Nephron (organoid): ENCODE data around the gene SNX1.
A peak's percentile ranks its signal among the peaks of the same experiment; 100 is the strongest.

Experiments used
- H3K27ac Mint-ChIP-seq, 3 experiments: 2 replicates each; pipeline ENCODE4 v1.8.0; 2020; ENCODE audit warnings: mixed read lengths in 3 of 3, mild to moderate bottlenecking in 2 of 3, moderate library complexity in 1 of 3
- H3K27me3 Mint-ChIP-seq: 2 replicates; pipeline ENCODE4 v1.8.0; 2021; ENCODE audit warnings: low read depth, mild to moderate bottlenecking, moderate library complexity, mixed read lengths
- H3K36me3 Mint-ChIP-seq: 2 replicates; pipeline ENCODE4 v1.8.0; 2020; ENCODE audit warnings: low read depth, mixed read lengths
- H3K4me1 Mint-ChIP-seq: 2 replicates; pipeline ENCODE4 v1.8.0; 2020; ENCODE audit warnings: mixed read lengths
- H3K4me3 Mint-ChIP-seq, 3 experiments: 2 replicates each; pipeline ENCODE4 v1.8.0; 2020; ENCODE audit warnings: mild to moderate bottlenecking in 3 of 3, mixed read lengths in 3 of 3, moderate library complexity in 2 of 3
- H3K9me3 Mint-ChIP-seq: 2 replicates; pipeline ENCODE4 v1.8.0; 2020; ENCODE audit warnings: mixed read lengths
- TF ChIP-seq, protein P1 (sequence below), 3 experiments: fragments of 200-600 bp; sonication (generic); IDR thresholded peaks; one replicate each; pipeline ENCODE4 v1.5.0; 2021; ENCODE audit warnings: antibody characterized with exemption in 3 of 3; ENCODE audit not compliant: unreplicated experiment in 3 of 3

The SNX1 gene

DNA sequence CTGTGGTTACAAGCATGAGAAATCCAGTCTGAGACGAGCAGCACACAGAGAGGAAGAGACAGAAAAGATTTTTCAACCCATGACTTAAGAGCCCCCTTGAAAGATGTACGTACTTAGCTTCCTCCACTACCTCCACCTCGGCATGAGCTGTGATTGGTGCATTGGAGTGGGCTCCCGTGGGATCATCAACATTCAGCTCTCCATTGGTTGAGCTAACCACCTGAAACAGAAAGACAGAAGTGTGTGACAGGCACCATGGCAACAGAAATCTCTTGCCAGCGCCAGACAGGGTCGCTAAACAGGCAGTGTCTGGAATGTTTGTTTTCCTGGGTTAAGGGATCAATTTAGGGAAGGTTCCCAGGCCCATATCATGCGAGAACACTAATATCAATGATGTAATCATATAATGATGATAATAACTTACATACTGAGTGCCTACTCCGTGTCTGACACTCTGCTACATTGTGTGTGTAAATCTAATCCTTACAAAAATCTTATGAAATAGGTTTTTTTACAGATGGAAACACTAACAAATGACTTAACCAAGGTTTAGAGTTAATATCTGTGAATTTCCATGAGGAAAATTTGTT, 84.5 kb downstream of the SNX1 start:
- H3K9me3 Mint-ChIP-seq = no peaks in the 10 kb centered on the region
- peaks cover 31% of the 10 kb centered on the region for H3K36me3 Mint-ChIP-seq
- TF ChIP-seq, protein P1, sequence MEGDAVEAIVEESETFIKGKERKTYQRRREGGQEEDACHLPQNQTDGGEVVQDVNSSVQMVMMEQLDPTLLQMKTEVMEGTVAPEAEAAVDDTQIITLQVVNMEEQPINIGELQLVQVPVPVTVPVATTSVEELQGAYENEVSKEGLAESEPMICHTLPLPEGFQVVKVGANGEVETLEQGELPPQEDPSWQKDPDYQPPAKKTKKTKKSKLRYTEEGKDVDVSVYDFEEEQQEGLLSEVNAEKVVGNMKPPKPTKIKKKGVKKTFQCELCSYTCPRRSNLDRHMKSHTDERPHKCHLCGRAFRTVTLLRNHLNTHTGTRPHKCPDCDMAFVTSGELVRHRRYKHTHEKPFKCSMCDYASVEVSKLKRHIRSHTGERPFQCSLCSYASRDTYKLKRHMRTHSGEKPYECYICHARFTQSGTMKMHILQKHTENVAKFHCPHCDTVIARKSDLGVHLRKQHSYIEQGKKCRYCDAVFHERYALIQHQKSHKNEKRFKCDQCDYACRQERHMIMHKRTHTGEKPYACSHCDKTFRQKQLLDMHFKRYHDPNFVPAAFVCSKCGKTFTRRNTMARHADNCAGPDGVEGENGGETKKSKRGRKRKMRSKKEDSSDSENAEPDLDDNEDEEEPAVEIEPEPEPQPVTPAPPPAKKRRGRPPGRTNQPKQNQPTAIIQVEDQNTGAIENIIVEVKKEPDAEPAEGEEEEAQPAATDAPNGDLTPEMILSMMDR (IDR thresholded peaks at IDR 0.05; ENCODE audit: unreplicated experiment in 3 of 3) = no peak
- no peak overlapping the region for H3K4me3 Mint-ChIP-seq
- H3K27ac Mint-ChIP-seq = peak overlapping the region in 1 of 3 experiments; percentile 38
- peaks cover 3% of the 10 kb centered on the region for H3K27me3 Mint-ChIP-seq
- H3K4me1 Mint-ChIP-seq = no peaks in the 10 kb centered on the region

DNA sequence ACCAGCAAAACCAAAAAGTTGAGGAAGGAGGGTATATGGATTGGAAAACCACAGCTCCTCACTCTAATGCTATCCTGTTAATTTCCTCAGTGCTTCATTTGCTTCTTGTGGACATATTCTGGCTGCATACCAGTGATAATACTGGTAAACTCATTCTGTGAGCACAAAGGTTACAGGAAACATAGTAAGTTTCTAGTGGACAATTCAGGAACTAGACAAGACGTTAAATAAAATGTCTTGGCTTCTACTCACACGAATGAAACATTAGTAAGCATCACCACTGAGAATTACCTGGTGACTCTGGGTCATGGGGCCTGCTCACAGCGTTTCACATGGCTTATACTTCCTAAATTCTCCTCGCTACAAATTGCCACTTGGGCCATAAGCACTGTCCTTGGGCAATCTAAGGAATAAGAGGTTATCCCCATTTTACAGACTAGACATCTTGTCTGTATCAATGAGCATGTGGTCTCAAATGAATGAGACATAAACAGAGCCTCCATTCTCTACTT, 87.1 kb downstream of the SNX1 start:
- no peak overlapping the region for H3K4me3 Mint-ChIP-seq
- peaks cover 3% of the 10 kb centered on the region for H3K27me3 Mint-ChIP-seq
- no peaks in the 10 kb centered on the region for H3K4me1 Mint-ChIP-seq
- H3K27ac Mint-ChIP-seq = no peak overlapping the region
- peaks cover 25% of the 10 kb centered on the region for H3K36me3 Mint-ChIP-seq
- TF ChIP-seq, protein P1 (IDR thresholded peaks at IDR 0.05; ENCODE audit: unreplicated experiment in 3 of 3) = no peak
- H3K9me3 Mint-ChIP-seq = no peaks in the 10 kb centered on the region

DNA sequence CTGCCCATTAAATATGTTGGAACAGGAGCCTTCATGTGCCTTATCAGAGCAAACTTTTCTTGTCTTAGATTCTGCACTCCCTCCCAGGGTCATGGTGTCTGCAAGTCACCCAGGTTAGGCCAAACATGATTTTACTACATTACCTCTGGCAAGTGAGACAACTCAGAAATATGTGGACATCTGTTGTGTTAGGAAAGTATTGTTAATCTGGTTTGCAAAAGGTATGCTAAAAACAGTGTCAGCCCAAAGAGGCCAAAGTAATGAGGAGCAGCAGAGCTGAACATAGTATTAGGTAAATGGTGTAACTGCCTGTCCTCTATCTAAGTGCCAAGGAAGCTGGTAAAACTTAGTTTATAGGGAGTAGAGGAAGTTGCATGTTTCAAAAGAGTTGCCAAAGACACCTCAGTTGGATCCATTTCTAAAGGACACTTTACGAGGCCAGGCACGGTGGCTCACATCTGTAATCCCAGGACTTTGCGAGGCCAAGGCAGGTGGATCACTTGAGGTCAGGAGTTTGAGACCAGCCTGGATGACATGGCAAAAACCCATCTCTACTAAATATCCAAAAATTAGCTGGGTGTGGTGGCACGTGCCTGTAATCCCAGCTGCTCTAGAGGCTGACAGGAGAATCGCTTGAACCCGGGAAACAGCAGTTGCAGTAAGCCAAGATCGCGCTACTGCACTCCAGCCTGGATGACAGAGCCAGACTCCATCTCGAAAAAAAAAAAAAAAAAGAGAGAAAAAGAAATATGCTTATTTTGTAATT, 89.5 kb downstream of the SNX1 start:
- no peaks in the 10 kb centered on the region for H3K9me3 Mint-ChIP-seq
- H3K36me3 Mint-ChIP-seq = peaks cover 29% of the 10 kb centered on the region
- peaks cover 6% of the 10 kb centered on the region for H3K4me1 Mint-ChIP-seq
- H3K27ac Mint-ChIP-seq = no peak overlapping the region
- H3K27me3 Mint-ChIP-seq = no peaks in the 10 kb centered on the region
- H3K4me3 Mint-ChIP-seq = no peak overlapping the region
- TF ChIP-seq, protein P1 (IDR thresholded peaks at IDR 0.05; ENCODE audit: unreplicated experiment in 3 of 3) = no peak

DNA sequence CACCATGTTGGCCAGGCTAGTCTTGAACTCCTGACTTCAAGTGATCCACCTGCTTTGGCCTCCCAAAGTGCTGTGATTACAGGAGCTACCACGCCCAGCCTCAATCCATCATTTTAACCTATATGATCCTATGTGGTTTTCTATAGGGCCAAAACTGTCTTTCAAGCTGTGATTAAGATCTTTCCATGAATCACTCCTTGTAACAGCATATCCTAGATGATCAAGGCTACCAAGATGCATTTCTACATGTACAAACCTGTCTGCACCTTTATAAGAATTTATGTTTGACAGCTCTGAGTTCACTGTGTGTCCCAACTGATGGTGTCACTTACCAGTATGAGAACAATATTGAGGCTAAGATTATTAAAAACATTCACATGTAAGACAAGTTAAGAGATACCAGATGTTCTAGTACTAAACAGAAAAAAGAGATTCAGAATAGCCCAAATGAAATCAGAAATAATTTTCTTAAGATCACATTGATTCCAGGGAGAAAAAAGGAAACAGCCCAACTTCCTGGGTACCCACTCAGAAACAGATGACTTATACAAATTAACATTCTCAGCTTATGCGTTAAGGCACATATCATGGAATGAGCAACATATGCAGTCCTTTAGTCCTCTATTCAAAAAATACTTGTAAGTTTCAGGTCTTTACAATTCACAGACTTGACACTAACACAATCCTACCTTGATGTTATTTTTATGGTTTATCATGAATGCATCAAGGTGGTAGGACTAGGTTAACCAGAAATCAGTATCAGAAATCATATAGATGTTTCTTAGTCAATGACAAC, 91.8 kb downstream of the SNX1 start:
- H3K36me3 Mint-ChIP-seq = peaks cover 30% of the 10 kb centered on the region
- H3K4me3 Mint-ChIP-seq = no peak overlapping the region
- H3K9me3 Mint-ChIP-seq = no peaks in the 10 kb centered on the region
- H3K27ac Mint-ChIP-seq = peak overlapping the region in 1 of 3 experiments; percentile 73
- TF ChIP-seq, protein P1 (IDR thresholded peaks at IDR 0.05; ENCODE audit: unreplicated experiment in 3 of 3) = no peak
- H3K27me3 Mint-ChIP-seq = peaks cover 4% of the 10 kb centered on the region
- peaks cover 6% of the 10 kb centered on the region for H3K4me1 Mint-ChIP-seq
